ENCODE data around the gene MAP3K19.

GRCh38 chr2:135078417-135078816, 31.2 kb upstream of the MAP3K19 start:
- no peak for TF ChIP-seq CTCF (IDR thresholded peaks at IDR 0.05)
- no peak for TF ChIP-seq POLR2AphosphoS5 (IDR thresholded peaks at IDR 0.05)
- TF ChIP-seq POLR2A (IDR thresholded peaks at IDR 0.05), result no peak
